Esophagus squamous epithelium (tissue), 5 donors: ENCODE results near the gene EDA. TPM values are rescaled to one million over a fixed set of nuclear protein-coding genes. Genes with fewer than 3 reads are reported as not detected.

Experiments
- DNase-seq: peaks from one replicate; lab custom pipeline; 2025; lab: John Stamatoyannopoulos, UW
- H3K27ac ChIP-seq, 4 donors: fragments of 200-600 bp; sonication (generic); one replicate each; pipeline ENCODE4 v1.5.1; 2016 to 2019; ENCODE audit warnings: mild to moderate bottlenecking in 1 of 4
- H3K27me3 ChIP-seq, 4 donors: fragments of 200-600 bp; sonication (generic); 1 replicate in 3 of 4; 2 replicates in 1 of 4; pipeline versions ENCODE4 v1.5.1 to v1.6.0; 2017 to 2021; ENCODE audit warnings: antibody characterized with exemption in 1 of 4
- H3K36me3 ChIP-seq, 3 donors: fragments of 200-600 bp; sonication (generic); one replicate each; pipeline ENCODE4 v1.5.1; 2016 to 2019
- H3K4me1 ChIP-seq, 3 donors: fragments of 200-600 bp; sonication (generic); one replicate each; pipeline ENCODE4 v1.5.1; 2017 to 2019
- H3K4me3 ChIP-seq, 4 donors: fragments of 200-600 bp; sonication (generic); 1 replicate in 3 of 4; 2 replicates in 1 of 4; pipeline ENCODE4 v1.5.1; 2016 to 2019; ENCODE audit warnings: mild to moderate bottlenecking in 2 of 4, moderate library complexity in 1 of 4
- H3K9me3 ChIP-seq, 3 donors: fragments of 200-600 bp; sonication (generic); one replicate each; pipeline ENCODE4 v1.5.1; 2016 to 2019
- POLR2A ChIP-seq, 4 donors: fragments of 450-650 bp; IDR thresholded peaks; one replicate each; pipeline ENCODE4 v1.6.1; 2017; ENCODE audit warnings: antibody characterized with exemption in 4 of 4, mild to moderate bottlenecking in 4 of 4, moderate library complexity in 3 of 4
- WGBS, 2 donors: methylation state at CpG; one replicate each; pipeline ENCODE4 v1.1.5; 2018; 5-methylcytosine and 5-hydroxymethylcytosine counted together
- intact Hi-C: fragments of 100-400 bp; cut with DNase I; formaldehyde crosslinking; loops from one replicate; pipeline ENCODE4 v1.15.0; 2022
- total RNA-seq, 4 donors: library from RNA; depleted of rRNA; stranded (reverse); fragments of >200 nt; gene quantifications; one replicate each; pipeline ENCODE4 v1.1.0, GENCODE V29; 2016
- TF ChIP-seq, protein P1 (sequence below), 6 experiments: fragments of 450-650 bp in 4 of 6; fragments of 200-600 bp in 2 of 6; sonication (generic) in 2 of 6; IDR thresholded peaks; one replicate each; pipeline ENCODE4 v1.5.1; 2016 to 2019; ENCODE audit warnings: antibody characterized with exemption in 6 of 6, mild to moderate bottlenecking in 4 of 6, moderate library complexity in 4 of 6
- donor health status: DM: yes; HTN: yes; CAD: no.

The EDA gene
- total RNA-seq, 4 donors from 2014 or later: 1.5 to 2.9 (median 2.4) TPM

DNA sequence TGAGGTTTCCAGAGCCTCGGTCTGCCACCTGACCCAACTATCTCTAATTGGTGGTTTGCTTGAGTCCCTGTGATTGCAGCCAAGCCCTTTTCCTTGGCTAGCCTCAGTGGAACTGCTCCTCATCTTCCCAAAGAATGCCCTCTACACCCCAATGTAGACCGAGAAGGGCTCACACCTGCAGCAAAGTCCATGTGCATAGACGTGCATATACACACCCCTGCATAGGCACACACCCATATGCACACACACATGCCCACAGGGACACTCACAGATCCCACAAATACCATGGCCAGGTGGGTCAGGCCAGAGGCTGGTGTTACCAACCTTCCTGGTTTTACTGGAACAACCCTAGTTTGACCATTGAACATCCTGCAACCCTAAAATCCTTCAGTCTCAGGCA lies 433.5 kb downstream of the EDA start:
- no peak for DNase-seq
- intact Hi-C loops: no loop called here
- no peaks in the 10 kb centered on the region for H3K27me3 ChIP-seq

DNA sequence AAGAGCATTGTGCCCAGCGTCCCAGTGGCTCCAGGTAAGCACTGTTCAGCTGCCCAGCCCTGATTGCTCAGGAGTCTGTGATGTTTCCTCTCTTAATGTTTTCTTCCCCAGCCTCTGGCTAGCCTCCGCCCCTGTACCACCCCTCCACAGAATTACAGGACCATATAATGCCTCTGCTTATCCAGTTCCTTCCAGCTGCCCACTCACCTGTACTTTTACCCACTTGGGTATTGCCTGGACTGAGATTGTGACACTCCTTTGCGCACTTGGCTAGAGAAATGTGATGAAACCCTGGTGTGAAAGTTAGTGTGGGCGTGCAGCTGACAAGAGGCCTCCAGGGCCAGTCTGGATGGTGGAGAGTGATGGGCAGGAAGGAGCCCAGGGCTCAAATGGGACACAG lies 434.0 kb downstream of the EDA start, which contains the start of gene AWAT2:
Gene AWAT2 (minus strand): TSS at position 14 of the 400 bp plus-strand sequence. CDS start 6 bp downstream, at position 8.
- WGBS, 2 donors: 62 to 93% methylated on average over 3 to 4 of the region's 4 CpGs
- H3K27ac ChIP-seq: no peak within 1 kb of the TSS
- H3K4me1 ChIP-seq: no peaks in the 10 kb centered on the region
- no peaks in the 10 kb centered on the region for H3K9me3 ChIP-seq
- no peak for TF ChIP-seq POLR2A (IDR thresholded peaks at IDR 0.05)
- TF ChIP-seq, protein P1, sequence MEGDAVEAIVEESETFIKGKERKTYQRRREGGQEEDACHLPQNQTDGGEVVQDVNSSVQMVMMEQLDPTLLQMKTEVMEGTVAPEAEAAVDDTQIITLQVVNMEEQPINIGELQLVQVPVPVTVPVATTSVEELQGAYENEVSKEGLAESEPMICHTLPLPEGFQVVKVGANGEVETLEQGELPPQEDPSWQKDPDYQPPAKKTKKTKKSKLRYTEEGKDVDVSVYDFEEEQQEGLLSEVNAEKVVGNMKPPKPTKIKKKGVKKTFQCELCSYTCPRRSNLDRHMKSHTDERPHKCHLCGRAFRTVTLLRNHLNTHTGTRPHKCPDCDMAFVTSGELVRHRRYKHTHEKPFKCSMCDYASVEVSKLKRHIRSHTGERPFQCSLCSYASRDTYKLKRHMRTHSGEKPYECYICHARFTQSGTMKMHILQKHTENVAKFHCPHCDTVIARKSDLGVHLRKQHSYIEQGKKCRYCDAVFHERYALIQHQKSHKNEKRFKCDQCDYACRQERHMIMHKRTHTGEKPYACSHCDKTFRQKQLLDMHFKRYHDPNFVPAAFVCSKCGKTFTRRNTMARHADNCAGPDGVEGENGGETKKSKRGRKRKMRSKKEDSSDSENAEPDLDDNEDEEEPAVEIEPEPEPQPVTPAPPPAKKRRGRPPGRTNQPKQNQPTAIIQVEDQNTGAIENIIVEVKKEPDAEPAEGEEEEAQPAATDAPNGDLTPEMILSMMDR (IDR thresholded peaks at IDR 0.05): no peak
- H3K36me3 ChIP-seq: no peaks in the 10 kb centered on the region
- H3K27me3 ChIP-seq: no peaks in the 10 kb centered on the region
- no peak within 1 kb of the TSS for H3K4me3 ChIP-seq
- DNase-seq: no peak
- intact Hi-C loops: no loop called here

More for the DNA sequence above, 433.5 kb downstream of the EDA start:
- Histone ChIP-seq H3K4me3 (no peak overlapping the region), H3K4me1 (no peaks in the 10 kb centered on the region), H3K9me3 (no peaks in the 10 kb centered on the region), H3K27ac (no peak overlapping the region), H3K36me3 (no peaks in the 10 kb centered on the region)
- TF ChIP-seq POLR2A (IDR thresholded peaks at IDR 0.05): no peak
- TF ChIP-seq, protein P1 (IDR thresholded peaks at IDR 0.05): no peak
- 86% methylated on average over 3 of the region's 3 CpGs; no CpG with 5 or more reads in 1 of the 2 donors for WGBS, 2 donors

GRCh38 chrX:70052895-70053615 lies 437.1 kb downstream of the EDA start:
- Histone ChIP-seq H3K9me3 (no peaks in the 10 kb centered on the region), H3K4me1 (no peaks in the 10 kb centered on the region), H3K4me3 (no peak overlapping the region), H3K27me3 (no peaks in the 10 kb centered on the region), H3K36me3 (no peaks in the 10 kb centered on the region), H3K27ac (no peak overlapping the region)
- intact Hi-C loops: no loop called here
- TF ChIP-seq POLR2A (IDR thresholded peaks at IDR 0.05): no peak
- TF ChIP-seq, protein P1 (IDR thresholded peaks at IDR 0.05): no peak
- DNase-seq: no peak
- whole genome bisulfite sequencing, 2 donors: 76 to 80% methylated on average over 3 to 6 of the region's 11 CpGs

- 65% methylated on average over 4 of the region's 5 CpGs; no CpG with 5 or more reads in 1 of the 2 donors for WGBS, 2 donors
- Histone ChIP-seq H3K9me3 (no peaks in the 10 kb centered on the region), H3K4me1 (no peaks in the 10 kb centered on the region), H3K27me3 (no peaks in the 10 kb centered on the region), H3K27ac (no peak overlapping the region), H3K36me3 (no peaks in the 10 kb centered on the region), H3K4me3 (no peak overlapping the region)
- intact Hi-C loops: no loop called here
- DNase-seq: no peak
- TF ChIP-seq POLR2A (IDR thresholded peaks at IDR 0.05): no peak
- TF ChIP-seq, protein P1 (IDR thresholded peaks at IDR 0.05): no peak
Measured at GRCh38 chrX:70054391-70054790, 438.5 kb downstream of the EDA start.

DNA sequence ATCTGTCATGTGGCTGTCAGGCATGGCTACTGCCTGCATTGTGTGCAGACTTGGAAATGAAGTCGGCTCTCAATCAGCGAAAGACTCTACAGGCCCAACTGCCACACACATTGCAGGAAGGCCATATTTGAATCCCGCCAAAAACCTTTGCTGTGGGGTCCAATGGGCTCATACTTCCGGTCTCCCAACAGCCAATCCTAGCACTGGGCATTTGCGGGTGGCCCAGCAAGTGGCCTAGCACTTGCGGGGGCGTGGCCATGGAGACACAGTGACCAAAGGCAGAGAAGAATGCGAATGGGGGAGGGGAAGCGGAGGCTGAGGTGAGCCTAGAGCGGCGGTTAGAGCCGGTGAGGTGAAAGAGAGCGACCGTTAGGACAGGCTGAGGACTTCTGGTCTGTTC lies 446.2 kb downstream of the EDA start, which contains the start of gene OTUD6A:
Gene OTUD6A (plus strand): TSS at position 382 of the 400 bp plus-strand sequence. CDS start 68 bp downstream, outside the sequence.
- intact Hi-C loops: no loop called here
- TF ChIP-seq, protein P1 (IDR thresholded peaks at IDR 0.05): no peak
- TF ChIP-seq POLR2A (IDR thresholded peaks at IDR 0.05): no peak
- no peaks in the 10 kb centered on the region for H3K4me1 ChIP-seq
- no peaks in the 10 kb centered on the region for H3K9me3 ChIP-seq
- no peaks in the 10 kb centered on the region for H3K27me3 ChIP-seq
- no peaks in the 10 kb centered on the region for H3K36me3 ChIP-seq
- no peak within 1 kb of the TSS for H3K4me3 ChIP-seq
- no peak for DNase-seq
- WGBS, 2 donors: 87 to 92% methylated on average over 3 to 12 of the region's 14 CpGs
- no peak within 1 kb of the TSS for H3K27ac ChIP-seq
